ENCODE measurements around the gene SLC43A2. TPM values are rescaled to one million over a fixed set of nuclear protein-coding genes. Genes with fewer than 3 reads are reported as not detected.

SLC43A2 gene
- total and polyA plus RNA-seq, 2 donors, result 6.8 to 19.6 TPM

GRCh38 chr17:1598399-1599095, 30.1 kb downstream of the SLC43A2 start:
- H3K4me1 ChIP-seq (ENCODE audit: insufficient read depth), result peaks cover 1% of the 10 kb centered on the region
- H3K4me3 ChIP-seq (ENCODE audit: low read depth, low read length), result no peak overlapping the region
- WGBS, result 91% methylated on average over 8 of the region's 8 CpGs
- no peaks in the 10 kb centered on the region for H3K36me3 ChIP-seq (ENCODE audit: insufficient read depth)
- DNase-seq (ENCODE audit: extremely low spot score), result no peak
- H3K27ac ChIP-seq (ENCODE audit: low read depth), result no peak overlapping the region

GRCh38 chr17:1597861-1598342, 30.7 kb downstream of the SLC43A2 start:
- H3K4me3 ChIP-seq (ENCODE audit: low read depth, low read length), result no peak overlapping the region
- WGBS, result 87% methylated on average over 14 of the region's 14 CpGs
- peaks cover 1% of the 10 kb centered on the region for H3K4me1 ChIP-seq (ENCODE audit: insufficient read depth)
- H3K36me3 ChIP-seq (ENCODE audit: insufficient read depth), result no peaks in the 10 kb centered on the region
- DNase-seq (ENCODE audit: extremely low spot score), result no peak
- no peak overlapping the region for H3K27ac ChIP-seq (ENCODE audit: low read depth)

GRCh38 chr17:1593630-1593931, 35.1 kb downstream of the SLC43A2 start:
- no peaks in the 10 kb centered on the region for H3K36me3 ChIP-seq (ENCODE audit: insufficient read depth)
- no peak for DNase-seq (ENCODE audit: extremely low spot score)
- 94% methylated on average over 5 of the region's 5 CpGs for WGBS
- no peak overlapping the region for H3K27ac ChIP-seq (ENCODE audit: low read depth)
- H3K4me3 ChIP-seq (ENCODE audit: low read depth, low read length), result no peak overlapping the region
- peaks cover 1% of the 10 kb centered on the region for H3K4me1 ChIP-seq (ENCODE audit: insufficient read depth)

GRCh38 chr17:1592751-1593629, 35.6 kb downstream of the SLC43A2 start:
- no peak overlapping the region for H3K27ac ChIP-seq (ENCODE audit: low read depth)
- no peaks in the 10 kb centered on the region for H3K36me3 ChIP-seq (ENCODE audit: insufficient read depth)
- no peak overlapping the region for H3K4me3 ChIP-seq (ENCODE audit: low read depth, low read length)
- 80% methylated on average over 25 of the region's 25 CpGs for WGBS
- peaks cover 1% of the 10 kb centered on the region for H3K4me1 ChIP-seq (ENCODE audit: insufficient read depth)
- no peak for DNase-seq (ENCODE audit: extremely low spot score)

- no peak overlapping the region for H3K4me3 ChIP-seq (ENCODE audit: low read depth, low read length)
- no peak overlapping the region for H3K27ac ChIP-seq (ENCODE audit: low read depth)
- peaks cover 1% of the 10 kb centered on the region for H3K4me1 ChIP-seq (ENCODE audit: insufficient read depth)
- no peaks in the 10 kb centered on the region for H3K36me3 ChIP-seq (ENCODE audit: insufficient read depth)
- DNase-seq (ENCODE audit: extremely low spot score), result no peak
- WGBS, result 88% methylated on average over 40 of the region's 40 CpGs
Measured at GRCh38 chr17:1591474-1592090, 37.1 kb downstream of the SLC43A2 start.

GRCh38 chr17:1590747-1591473, 37.7 kb downstream of the SLC43A2 start:
- WGBS, result 83% methylated on average over 38 of the region's 38 CpGs
- no peak for DNase-seq (ENCODE audit: extremely low spot score)
- Histone ChIP-seq H3K4me3 (ENCODE audit: low read depth, low read length) (no peak overlapping the region), H3K36me3 (ENCODE audit: insufficient read depth) (no peaks in the 10 kb centered on the region), H3K4me1 (ENCODE audit: insufficient read depth) (peaks cover 1% of the 10 kb centered on the region), H3K27ac (ENCODE audit: low read depth) (peak overlapping the region; percentile 85)

- Histone ChIP-seq H3K4me3 (ENCODE audit: low read depth, low read length) (no peak overlapping the region), H3K36me3 (ENCODE audit: insufficient read depth) (no peaks in the 10 kb centered on the region), H3K4me1 (ENCODE audit: insufficient read depth) (peaks cover 1% of the 10 kb centered on the region), H3K27ac (ENCODE audit: low read depth) (peak overlapping the region; percentile 85)
- DNase-seq (ENCODE audit: extremely low spot score), result no peak
- 33% methylated on average over 19 of the region's 19 CpGs for whole genome bisulfite sequencing
Measured at GRCh38 chr17:1590029-1590746, 38.4 kb downstream of the SLC43A2 start.

- Histone ChIP-seq H3K4me1 (ENCODE audit: insufficient read depth) (no peaks in the 10 kb centered on the region), H3K36me3 (ENCODE audit: insufficient read depth) (no peaks in the 10 kb centered on the region), H3K4me3 (ENCODE audit: low read depth, low read length) (no peak overlapping the region), H3K27ac (ENCODE audit: low read depth) (no peak overlapping the region)
- no peak for DNase-seq (ENCODE audit: extremely low spot score)
- 91% methylated on average over 33 of the region's 33 CpGs for WGBS
Measured at GRCh38 chr17:1588821-1589585, 39.6 kb downstream of the SLC43A2 start.

GRCh38 chr17:1584167-1584566, 44.5 kb downstream of the SLC43A2 start:
- Histone ChIP-seq H3K27ac (ENCODE audit: low read depth) (no peak overlapping the region), H3K4me1 (ENCODE audit: insufficient read depth) (no peaks in the 10 kb centered on the region), H3K36me3 (ENCODE audit: insufficient read depth) (no peaks in the 10 kb centered on the region), H3K4me3 (ENCODE audit: low read depth, low read length) (no peak overlapping the region)
- no peak for DNase-seq (ENCODE audit: extremely low spot score)
- WGBS, result 95% methylated on average over 14 of the region's 14 CpGs

GRCh38 chr17:1583556-1583955, 45.1 kb downstream of the SLC43A2 start:
- 57% methylated on average over 6 of the region's 6 CpGs for WGBS
- H3K36me3 ChIP-seq (ENCODE audit: insufficient read depth), result no peaks in the 10 kb centered on the region

GRCh38 chr17:1582374-1582773, 46.3 kb downstream of the SLC43A2 start:
- Histone ChIP-seq H3K36me3 (ENCODE audit: insufficient read depth) (no peaks in the 10 kb centered on the region), H3K4me3 (ENCODE audit: low read depth, low read length) (no peak overlapping the region), H3K27ac (ENCODE audit: low read depth) (no peak overlapping the region), H3K4me1 (ENCODE audit: insufficient read depth) (no peaks in the 10 kb centered on the region)
- WGBS, result 91% methylated on average over 10 of the region's 10 CpGs
- no peak for DNase-seq (ENCODE audit: extremely low spot score)

More at GRCh38 chr17:1583556-1583955, 45.1 kb downstream of the SLC43A2 start:
- Histone ChIP-seq H3K27ac (ENCODE audit: low read depth) (no peak overlapping the region), H3K4me3 (ENCODE audit: low read depth, low read length) (no peak overlapping the region), H3K4me1 (ENCODE audit: insufficient read depth) (no peaks in the 10 kb centered on the region)
- DNase-seq (ENCODE audit: extremely low spot score), result no peak

GRCh38 chr17:1580979-1581676, 47.5 kb downstream of the SLC43A2 start:
- Histone ChIP-seq H3K36me3 (ENCODE audit: insufficient read depth) (no peaks in the 10 kb centered on the region), H3K4me1 (ENCODE audit: insufficient read depth) (no peaks in the 10 kb centered on the region), H3K27ac (ENCODE audit: low read depth) (no peak overlapping the region), H3K4me3 (ENCODE audit: low read depth, low read length) (no peak overlapping the region)
- DNase-seq (ENCODE audit: extremely low spot score), result no peak
- WGBS, result 78% methylated on average over 19 of the region's 19 CpGs
